GM18951 (cell line): ENCODE data around the gene NR2F6.

ENCODE experiments used
- POLR2A ChIP-seq: IDR thresholded peaks from 4 replicates; pipeline ENCODE4 v1.6.1; 2011; ENCODE audit warnings: mild to moderate bottlenecking; ENCODE audit not compliant: insufficient read length, insufficient read depth; ENCODE audit errors: extremely low read depth
- in situ Hi-C: fragments of 300-500 bp; cut with MboI; formaldehyde crosslinking; loops from one replicate; pipeline ENCODE4 v1.12.0; 2022; ENCODE audit warnings: low sequenced_read_pairs, mixed read lengths, inconsistent platforms; ENCODE audit not compliant: unreplicated experiment

The NR2F6 gene

DNA sequence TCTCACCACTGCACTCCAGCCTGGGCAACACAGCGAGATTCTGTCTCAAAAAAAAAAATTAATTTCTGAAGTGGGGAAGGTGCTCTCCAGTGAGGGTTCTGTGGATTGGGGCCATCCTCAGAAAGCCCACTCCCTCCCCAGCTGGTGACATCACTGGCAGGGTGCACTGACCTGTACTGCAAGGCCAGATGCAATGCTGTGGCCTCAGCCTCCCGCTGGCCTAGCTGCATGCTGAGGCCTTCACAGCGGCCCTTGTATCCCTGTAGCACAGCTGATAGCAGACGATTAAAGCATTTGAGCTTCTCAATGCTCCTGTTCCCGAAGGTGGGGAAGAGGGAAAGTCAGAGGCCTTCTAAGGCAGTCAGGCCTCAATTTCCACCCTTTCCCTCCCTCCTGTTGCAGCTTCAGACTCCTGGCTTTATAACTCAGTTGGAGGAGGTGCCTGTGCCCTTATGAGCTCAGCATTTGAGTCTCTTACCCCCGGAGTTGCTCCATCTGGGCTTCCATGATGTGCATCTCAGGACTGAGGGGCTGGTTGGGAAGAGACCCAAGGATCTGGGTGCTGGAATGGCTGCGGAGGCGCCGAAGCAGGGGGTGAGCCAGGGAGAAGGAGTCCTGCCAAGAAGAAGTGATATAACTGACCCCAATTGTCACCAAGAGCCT is 13.5 kb upstream of the NR2F6 start:
- in situ Hi-C loops = no loop called here
- TF ChIP-seq POLR2A = no peak

DNA sequence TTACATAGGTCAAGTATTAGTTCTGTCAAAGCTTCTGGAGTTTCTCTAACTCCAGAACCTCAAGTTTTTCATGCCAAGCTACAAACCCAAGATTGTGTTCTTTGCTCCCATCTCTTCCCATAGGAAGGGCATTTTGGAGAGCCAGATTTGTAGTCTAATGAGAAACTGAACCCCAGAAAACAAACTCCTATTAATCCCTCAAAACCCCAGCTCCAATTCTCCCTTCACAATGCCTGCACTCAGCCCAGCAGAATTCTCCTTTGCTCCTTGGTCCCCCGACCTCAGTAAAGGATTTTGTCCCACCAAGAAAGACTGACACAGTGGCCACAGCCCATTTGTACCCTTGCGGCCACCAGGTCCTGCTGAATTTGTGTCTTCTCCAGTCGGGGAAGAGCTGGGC is 10.4 kb upstream of the NR2F6 start:
- in situ Hi-C loops = no loop called here

DNA sequence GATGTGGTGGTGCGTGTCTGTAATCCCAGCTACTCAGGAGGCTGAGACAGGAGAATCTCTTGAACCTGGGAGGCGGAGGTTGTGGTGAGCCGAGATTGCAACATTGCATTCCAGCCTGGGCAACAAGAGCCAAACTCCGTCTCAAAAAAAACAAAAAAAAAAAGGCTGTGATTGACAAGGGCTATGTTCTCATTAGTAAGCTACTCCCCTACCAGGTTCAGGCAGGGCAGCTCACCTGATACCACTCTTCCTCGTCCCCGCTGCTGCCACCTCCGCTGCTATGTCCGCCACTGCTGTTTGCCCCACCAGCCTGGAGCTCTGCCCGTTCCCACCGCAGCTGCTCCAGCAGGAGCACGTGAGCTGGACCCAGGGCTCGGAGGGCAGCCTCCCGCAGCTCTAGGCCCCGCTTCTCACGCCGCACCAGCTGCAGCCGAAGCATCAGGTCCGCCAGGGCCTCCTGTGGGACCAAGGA is 9.5 kb upstream of the NR2F6 start:
- no peak for TF ChIP-seq POLR2A
- in situ Hi-C loops = no loop called here

More for the DNA sequence above, 10.4 kb upstream of the NR2F6 start:
- no peak for TF ChIP-seq POLR2A

DNA sequence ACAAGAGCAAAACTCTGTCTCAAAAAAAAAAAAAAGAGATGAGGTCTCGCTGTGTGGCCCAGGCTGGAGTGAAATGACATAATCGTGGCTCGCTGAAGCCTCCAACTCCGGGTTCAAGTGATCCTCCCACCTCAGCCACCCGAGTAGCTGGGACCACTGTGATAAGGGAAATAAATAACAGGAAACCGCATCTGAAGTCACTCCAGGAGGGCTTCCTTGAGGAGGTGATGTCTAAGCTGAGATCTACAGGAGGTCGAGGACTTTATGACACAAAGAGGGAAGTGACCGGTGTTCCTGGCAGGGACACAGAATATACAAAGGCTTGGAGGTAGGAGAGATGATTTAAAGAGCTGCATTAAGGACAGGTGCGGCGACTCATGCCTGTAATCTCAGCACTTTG is 8.9 kb upstream of the NR2F6 start:
- no peak for TF ChIP-seq POLR2A
- in situ Hi-C loops = no loop called here

DNA sequence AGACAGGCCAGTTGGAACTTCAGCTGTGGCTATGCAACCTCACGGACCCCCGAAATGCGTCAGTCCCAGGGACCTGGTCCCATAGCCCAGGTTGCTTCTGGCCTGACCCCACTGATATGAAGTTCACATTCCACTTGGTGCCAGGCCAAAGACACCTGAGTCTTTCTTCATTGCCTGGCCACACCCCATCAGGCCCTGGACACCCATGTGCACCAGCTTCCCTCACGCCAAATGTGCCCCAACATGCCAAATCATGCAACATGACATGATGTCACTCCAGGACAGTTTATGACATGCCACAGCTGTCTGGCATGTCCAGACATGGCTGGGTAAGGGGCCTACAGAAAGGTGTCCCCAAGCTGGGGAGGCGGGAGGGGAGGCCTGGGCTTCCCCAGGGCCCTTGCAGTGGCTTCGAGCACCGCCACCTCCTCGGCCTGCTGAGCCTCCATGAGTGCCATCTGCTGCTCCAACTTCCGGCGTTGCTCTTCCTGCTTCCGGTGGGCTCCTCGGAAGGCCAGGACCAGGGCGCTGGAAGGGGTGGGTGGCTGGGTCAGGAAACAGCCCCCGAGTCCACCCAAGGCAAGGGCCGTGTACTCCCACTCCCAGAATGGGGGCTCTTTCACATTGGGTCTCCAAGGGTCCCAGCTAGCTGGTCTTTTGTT is 4.3 kb upstream of the NR2F6 start:
- in situ Hi-C loops = no loop called here
- TF ChIP-seq POLR2A = no peak

DNA sequence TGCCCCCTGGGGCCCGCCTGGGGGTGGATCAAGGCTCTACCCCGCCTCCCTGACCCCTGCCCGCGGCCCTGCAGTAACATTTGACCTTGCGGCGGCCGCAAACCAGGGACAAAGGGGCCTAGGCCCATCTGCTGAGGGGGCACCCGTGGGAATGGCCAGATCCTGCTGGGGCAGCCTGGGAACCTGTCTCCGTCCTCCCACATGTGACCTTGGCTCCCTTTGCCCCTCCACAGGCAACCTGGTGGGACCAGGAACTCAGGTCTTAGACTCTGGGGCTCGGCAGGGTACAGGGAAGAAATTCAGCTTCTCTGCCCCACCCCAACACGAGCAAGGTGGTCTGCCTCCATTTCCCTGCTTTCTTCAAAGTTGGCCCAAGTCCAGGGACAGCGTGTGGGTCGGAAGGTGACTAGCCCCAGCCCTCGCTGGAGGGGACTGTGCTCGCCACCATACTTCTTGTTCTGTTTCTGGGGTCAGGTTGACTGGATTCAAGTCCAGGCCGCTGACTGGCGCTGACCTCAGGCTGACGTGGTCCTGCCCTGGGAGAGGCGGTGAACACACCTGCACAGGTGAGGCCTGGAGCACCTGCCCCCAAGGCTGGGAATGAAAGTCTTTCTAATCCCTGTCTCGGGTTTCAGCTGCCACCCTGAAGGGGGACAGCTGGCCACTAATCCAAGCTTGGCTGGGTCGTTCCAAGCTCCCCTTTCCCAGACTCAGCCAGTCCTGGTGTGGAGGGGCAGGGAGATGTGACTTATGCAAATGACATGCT is 2.5 kb upstream of the NR2F6 start:
- no peak for TF ChIP-seq POLR2A
- in situ Hi-C loops = no loop called here

DNA sequence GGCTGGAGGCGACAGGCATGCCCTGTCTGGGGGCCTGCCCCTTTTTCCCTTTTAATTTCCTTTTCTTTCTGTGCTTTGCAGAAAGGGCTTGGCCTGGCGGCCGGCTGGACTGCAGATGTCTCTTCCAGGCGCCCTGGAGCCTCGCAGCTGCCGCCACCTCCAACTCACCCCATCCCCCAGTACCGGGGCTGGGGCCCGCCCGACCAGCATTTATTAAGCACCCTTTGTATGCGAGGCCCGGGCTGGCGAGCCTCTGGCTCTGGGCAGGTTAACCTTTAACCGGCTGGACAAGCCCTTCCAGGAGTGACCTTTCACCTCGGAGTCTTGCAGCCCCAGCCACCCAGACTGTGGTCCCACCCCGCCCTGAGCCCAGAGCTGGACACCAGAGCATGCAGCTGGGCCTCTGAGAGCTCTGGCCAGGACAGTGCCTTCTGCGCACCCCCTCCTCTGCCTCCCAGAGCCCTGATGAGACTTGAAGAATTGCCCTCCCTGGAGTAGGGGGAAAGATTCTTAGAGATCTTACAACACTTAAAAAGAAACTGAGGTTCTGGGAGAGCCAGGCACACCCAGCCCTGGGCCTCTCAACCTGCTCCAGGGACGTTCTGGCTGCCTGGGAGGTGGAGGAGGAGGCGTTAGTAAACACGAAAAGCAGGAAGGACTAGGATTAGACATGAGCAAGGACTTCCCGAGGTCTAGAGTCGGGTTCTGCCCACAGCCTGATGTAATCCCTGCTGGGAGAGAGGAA is 1.1 kb upstream of the NR2F6 start:
- in situ Hi-C loops = no loop called here
- TF ChIP-seq POLR2A = no peak

DNA sequence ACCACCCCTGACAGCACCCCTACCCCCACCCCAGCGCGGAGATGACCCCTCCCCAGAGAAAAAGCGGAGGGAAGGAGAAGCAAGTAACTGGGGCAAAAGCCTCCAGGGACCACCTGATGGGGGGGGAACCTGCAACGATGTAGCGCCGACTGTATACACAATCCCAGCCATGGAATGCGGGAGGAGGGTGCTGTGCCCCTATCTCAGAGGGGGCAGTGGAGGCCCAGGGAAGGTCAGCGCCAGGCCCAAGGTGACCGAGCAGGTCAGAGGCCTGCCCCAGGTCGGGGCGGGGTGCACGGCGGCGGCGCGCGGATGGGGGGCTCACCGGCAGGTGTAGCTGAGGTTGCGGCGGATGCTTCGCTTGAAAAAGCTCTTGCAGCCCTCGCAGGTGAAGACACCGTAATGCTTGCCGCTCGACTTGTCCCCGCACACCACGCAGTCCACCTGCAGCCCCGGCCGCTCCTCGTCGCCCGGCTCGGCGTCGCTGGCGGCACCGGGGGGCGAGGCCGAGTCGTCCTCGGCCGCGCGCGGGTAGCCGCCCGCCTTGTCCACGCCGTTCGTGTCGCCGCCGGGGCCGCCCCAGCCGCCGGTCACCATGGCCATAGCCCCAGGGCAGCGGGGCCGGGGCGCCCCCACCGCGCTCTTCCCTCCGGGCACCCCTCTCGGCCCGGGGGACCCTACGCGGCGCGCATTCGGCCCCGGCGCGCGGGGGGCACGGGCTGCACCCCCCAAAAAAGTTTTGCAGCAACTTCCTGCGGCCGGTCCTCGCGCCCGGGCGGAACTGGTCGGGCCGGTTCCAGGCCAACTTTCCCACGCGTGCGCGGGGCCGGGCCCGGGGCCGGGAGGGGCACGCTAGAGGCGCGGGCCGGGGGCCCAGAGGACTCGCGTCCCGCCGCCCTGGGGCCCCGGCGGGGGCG is 843 bp downstream of the NR2F6 start:
- in situ Hi-C loops = no loop called here
- TF ChIP-seq POLR2A = no peak

DNA sequence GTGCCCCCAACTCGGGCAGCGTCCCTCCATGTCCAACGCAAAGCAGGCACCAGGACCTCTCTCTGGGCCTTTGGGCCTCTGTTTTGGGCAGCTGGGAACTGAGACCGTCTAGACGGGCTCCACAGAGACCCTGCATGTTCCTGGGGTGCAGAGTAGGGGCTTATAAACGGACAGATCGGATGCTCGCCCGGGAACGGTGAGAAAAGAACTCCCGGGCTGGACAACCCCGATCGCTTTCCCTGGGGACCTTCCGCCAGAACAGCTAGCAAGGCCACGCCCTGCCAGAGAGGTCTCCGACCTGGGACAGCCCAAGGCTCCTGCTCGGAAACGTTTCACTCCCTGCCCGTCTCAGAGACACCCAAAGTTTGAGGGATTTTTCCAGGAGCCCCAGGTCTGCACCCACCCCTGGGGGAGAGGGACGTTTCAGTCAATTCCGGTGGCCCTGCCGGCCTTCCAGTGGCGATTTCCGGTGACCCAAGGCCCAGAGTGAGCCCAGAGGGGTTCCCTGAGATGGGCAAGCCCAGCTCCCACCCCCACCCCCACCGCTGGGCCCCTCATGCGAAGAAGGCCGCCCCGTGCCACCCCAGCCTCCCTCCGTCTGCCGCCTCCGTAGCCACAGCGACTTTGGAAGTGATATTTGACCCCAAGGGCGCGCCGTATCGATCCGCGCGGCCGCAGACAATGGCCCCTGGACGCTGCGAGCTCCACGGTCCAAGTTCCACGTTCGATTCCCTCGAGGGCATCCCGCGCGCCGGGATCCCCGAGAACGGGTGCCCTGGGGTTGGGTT is 1.7 kb downstream of the NR2F6 start:
- in situ Hi-C loops = no loop called here
- TF ChIP-seq POLR2A = no peak

DNA sequence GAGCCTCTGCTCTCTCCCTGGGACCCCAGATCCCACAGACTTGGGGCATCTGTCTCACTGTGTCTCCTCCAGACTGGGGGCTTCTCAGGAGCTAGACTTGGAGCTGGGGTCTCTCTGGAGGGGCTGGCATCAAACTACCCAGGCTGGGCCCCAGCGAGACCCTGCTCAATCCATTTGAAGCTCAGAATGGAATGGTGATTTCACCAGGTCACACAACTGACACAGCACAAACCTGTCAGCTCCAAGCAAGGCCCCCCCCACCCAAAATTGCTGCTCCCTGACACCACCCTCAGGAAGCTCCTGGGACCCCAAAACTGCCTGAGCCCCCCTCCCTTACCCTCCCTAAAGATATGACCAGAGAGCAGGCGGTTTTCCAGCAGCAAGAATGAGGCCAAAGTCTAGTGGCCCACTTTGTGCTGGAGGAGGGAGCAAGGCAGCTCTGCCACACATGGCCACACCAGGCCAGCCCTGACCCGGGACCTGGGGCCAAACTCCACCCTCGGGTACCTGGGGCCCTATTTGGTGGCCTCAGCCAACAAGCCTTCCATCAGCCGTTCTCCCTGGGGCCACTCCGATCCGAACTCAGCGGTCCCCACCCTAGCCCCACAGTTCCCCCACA is 2.4 kb downstream of the NR2F6 start:
- TF ChIP-seq POLR2A = no peak

More for the DNA sequence above, 2.4 kb downstream of the NR2F6 start:
- in situ Hi-C loops = no loop called here
